GM23338 (cell line): ENCODE data around the gene KAT14. TPM values are rescaled to one million over a fixed set of nuclear protein-coding genes. Genes with fewer than 3 reads are reported as not detected.

Experiments used
- ATAC-seq: fragments of 200-7000 bp; cut with Tn5 transposase; 3 replicates; pipeline ENCODE4 v1.9.1; 2020
- DNase-seq: peaks from one replicate; pipeline ENCODE4 v3.0.0-alpha.2; 2015; ENCODE audit warnings: low spot score
- H2AFZ ChIP-seq: fragments of 200-600 bp; sonication (generic); 2 replicates; pipeline ENCODE4 v1.8.0; 2016; ENCODE audit warnings: antibody characterized with exemption, mild to moderate bottlenecking, moderate library complexity
- H3F3A ChIP-seq: fragments of 200-600 bp; sonication (generic); replicated peaks from 2 replicates; pipeline ENCODE4 v1.8.0; 2017; ENCODE audit warnings: antibody characterized with exemption, mixed run types, low read depth
- H3K27ac ChIP-seq: fragments of 200-600 bp; sonication (generic); 2 replicates; pipeline ENCODE4 v1.6.1; 2016; ENCODE audit warnings: low read depth
- H3K27me3 ChIP-seq: fragments of 200-600 bp; sonication (generic); 2 replicates; pipeline ENCODE4 v1.8.0; 2016; ENCODE audit warnings: mild to moderate bottlenecking, mixed run types, moderate library complexity; ENCODE audit not compliant: insufficient read depth
- H3K36me3 ChIP-seq: fragments of 200-600 bp; sonication (generic); 2 replicates; pipeline ENCODE4 v1.8.0; 2016; ENCODE audit warnings: mild to moderate bottlenecking; ENCODE audit not compliant: insufficient read depth
- H3K4me1 ChIP-seq: fragments of 200-600 bp; sonication (generic); 2 replicates; pipeline ENCODE4 v1.8.0; 2016; ENCODE audit warnings: mild to moderate bottlenecking, moderate library complexity; ENCODE audit not compliant: insufficient read depth
- H3K4me2 ChIP-seq: fragments of 200-600 bp; sonication (generic); 2 replicates; pipeline ENCODE4 v1.7.1; 2017; ENCODE audit warnings: mixed run types
- H3K4me3 ChIP-seq: fragments of 200-600 bp; sonication (generic); 2 replicates; pipeline ENCODE4 v1.6.1; 2016; ENCODE audit warnings: mixed run types
- H3K79me2 ChIP-seq: fragments of 200-600 bp; sonication (generic); replicated peaks from 2 replicates; pipeline ENCODE4 v1.8.0; 2017; ENCODE audit warnings: mild to moderate bottlenecking; ENCODE audit not compliant: insufficient read depth
- H3K9me2 ChIP-seq: fragments of 200-600 bp; sonication (generic); 2 replicates; pipeline ENCODE4 v1.8.0; 2017; ENCODE audit not compliant: insufficient read depth
- H4K20me1 ChIP-seq: fragments of 200-600 bp; sonication (generic); replicated peaks from 2 replicates; pipeline ENCODE4 v1.8.0; 2017; ENCODE audit warnings: mild to moderate bottlenecking; ENCODE audit not compliant: insufficient read depth
- H3K27ac Mint-ChIP-seq: 2 replicates; pipeline ENCODE4 v1.8.0; 2020; ENCODE audit warnings: inconsistent platforms, mild to moderate bottlenecking, moderate library complexity, mixed read lengths
- H3K27me3 Mint-ChIP-seq: 3 replicates; pipeline ENCODE4 v1.8.0; 2022; ENCODE audit warnings: low read depth, mild to moderate bottlenecking, moderate library complexity, mixed read lengths, inconsistent platforms; ENCODE audit not compliant: insufficient read depth, poor library complexity
- H3K36me3 Mint-ChIP-seq: 3 replicates; pipeline ENCODE4 v1.8.0; 2021; ENCODE audit warnings: low read depth, mild to moderate bottlenecking, inconsistent platforms, moderate library complexity, mixed read lengths
- H3K4me1 Mint-ChIP-seq: 3 replicates; pipeline ENCODE4 v1.8.0; 2020; ENCODE audit warnings: mild to moderate bottlenecking, inconsistent platforms, mixed read lengths
- H3K4me3 Mint-ChIP-seq: 3 replicates; pipeline ENCODE4 v1.8.0; 2021; ENCODE audit warnings: moderate library complexity, mild to moderate bottlenecking, inconsistent platforms, mixed read lengths
- H3K9me3 Mint-ChIP-seq: 3 replicates; pipeline ENCODE4 v1.8.0; 2020; ENCODE audit warnings: moderate library complexity, mild to moderate bottlenecking, inconsistent platforms, mixed read lengths
- ETS1 ChIP-seq: IDR thresholded peaks from 2 replicates; pipeline ENCODE4 v1.6.1; 2016; ENCODE audit warnings: antibody characterized with exemption
- EZH2phosphoT487 ChIP-seq: fragments of 200-600 bp; sonication (generic); IDR thresholded peaks from one replicate; pipeline ENCODE4 v1.8.1; 2018; ENCODE audit warnings: antibody characterized with exemption; ENCODE audit not compliant: unreplicated experiment
- JUNB ChIP-seq: IDR thresholded peaks from one replicate; pipeline ENCODE4 v1.6.1; 2016; ENCODE audit warnings: antibody characterized with exemption; ENCODE audit not compliant: unreplicated experiment
- POLR2AphosphoS5 ChIP-seq: IDR thresholded peaks from 2 replicates; pipeline ENCODE4 v1.6.1; 2016; ENCODE audit warnings: antibody characterized with exemption, low read depth
- REST ChIP-seq: IDR thresholded peaks from one replicate; pipeline ENCODE4 v1.6.1; 2018; ENCODE audit warnings: antibody characterized with exemption; ENCODE audit not compliant: unreplicated experiment
- STAT1 ChIP-seq: IDR thresholded peaks from one replicate; pipeline ENCODE4 v1.6.1; 2016; ENCODE audit warnings: antibody characterized with exemption; ENCODE audit not compliant: unreplicated experiment
- ZNF114 ChIP-seq: fragments of 250-450 bp; sonication (Bioruptor Pico); IDR thresholded peaks from 2 replicates; pipeline ENCODE4 v1.5.0; 2020; ENCODE audit warnings: mild to moderate bottlenecking, moderate library complexity
- ZNF331 ChIP-seq: fragments of 250-450 bp; sonication (Bioruptor Pico); IDR thresholded peaks from 2 replicates; pipeline ENCODE4 v1.5.0; 2020; ENCODE audit warnings: low read depth, mild to moderate bottlenecking, moderate library complexity
- ZNF462 ChIP-seq: fragments of 250-450 bp; sonication (Bioruptor Pico); IDR thresholded peaks from 2 replicates; pipeline ENCODE4 v1.5.0; 2020; ENCODE audit warnings: mild to moderate bottlenecking, moderate library complexity
- polyA plus RNA-seq: library from polyadenylated mRNA; unstranded; fragments of >200 nt; fragmentation: Nextera tagmentation; extraction: Ambion mirVana; gene quantifications from 2 replicates; pipeline ENCODE4 v1.2.1, GENCODE V29; 2016
- total RNA-seq: library from RNA; depleted of rRNA; stranded (reverse); fragments of >200 nt; shearing (Covaris generic); gene quantifications from 2 replicates; pipeline ENCODE4 v1.2.3, GENCODE V29; 2014

KAT14 gene
- total and polyA plus RNA-seq, 2 experiments from 2014 or later = 17.8 to 25.0 TPM

GRCh38 chr20:18092890-18093289 lies 44.8 kb upstream of the KAT14 start (continued):
- no peak for TF ChIP-seq REST
- no peak for TF ChIP-seq ZNF331 (CRISPR knock-in tag)
- no peak for TF ChIP-seq ETS1

- no peaks in the 10 kb centered on the region for H3K9me3 Mint-ChIP-seq
- DNase-seq (no peak), ATAC-seq (no peak)
- TF ChIP-seq ZNF462 (CRISPR knock-in tag) (no peak), EZH2phosphoT487 (no peak), JUNB (no peak), POLR2AphosphoS5 (no peak), STAT1 (no peak), REST (no peak), ZNF114 (CRISPR knock-in tag) (no peak)
These were observed 44.3 kb upstream of the KAT14 start for GRCh38 chr20:18093388-18093787.

More at GRCh38 chr20:18093388-18093787, 44.3 kb upstream of the KAT14 start:
- no peaks in the 10 kb centered on the region for H3K79me2 ChIP-seq
- no peaks in the 10 kb centered on the region for H4K20me1 ChIP-seq
- no peaks in the 10 kb centered on the region for H3K9me2 ChIP-seq
- Mint-ChIP-seq H3K4me1 (no peaks in the 10 kb centered on the region), H3K27ac (no peak overlapping the region), H3K4me3 (no peak overlapping the region), H3K27me3 (peaks cover 5% of the 10 kb centered on the region), H3K36me3 (no peaks in the 10 kb centered on the region)
- no peak overlapping the region for H3K4me2 ChIP-seq
- H3F3A ChIP-seq = no peaks in the 10 kb centered on the region
- H3K27me3 ChIP-seq = no peaks in the 10 kb centered on the region
- no peaks in the 10 kb centered on the region for H3K36me3 ChIP-seq
- peak overlapping the region; percentile 87 for H2AFZ ChIP-seq
- H3K4me1 ChIP-seq = no peaks in the 10 kb centered on the region
- no peak overlapping the region for H3K4me3 ChIP-seq
- H3K27ac ChIP-seq = no peak overlapping the region
